Neural progenitor cell (in vitro differentiated cells): ENCODE measurements around the gene OR10H5.
"Not testable (repeated sequence)": the region's sequence is repeated elsewhere in the genome, so short reads cannot be mapped to it uniquely, and the experiment has no call there.

Experiments used
- CTCF ChIP-seq: fragments of 200-600 bp; sonication (generic); IDR thresholded peaks from 2 replicates; pipeline ENCODE4 v1.5.1; 2017; ENCODE audit warnings: antibody characterized with exemption, mild to moderate bottlenecking
- EZH2 ChIP-seq: fragments of 200-600 bp; sonication (generic); IDR thresholded peaks from 2 replicates; pipeline ENCODE4 v1.6.1; 2017; ENCODE audit warnings: antibody characterized with exemption, mild to moderate bottlenecking, moderate library complexity

- TF ChIP-seq CTCF, EZH2: not testable (repeated sequence)
Measured at GRCh38 chr19:15839888-15840287, 52.4 kb downstream of the OR10H5 start.
